GM19468 (cell line): ENCODE data around the gene ZNF260.
A peak's percentile ranks its signal among the peaks of the same experiment; 100 is the strongest.
"Not testable (repeated sequence)": the region's sequence is repeated elsewhere in the genome, so short reads cannot be mapped to it uniquely, and the experiment has no call there.

Source experiments
- ATAC-seq: cut with Tn5 transposase; IDR thresholded peaks from one replicate; pipeline ENCODE4 v1.9.1; 2021; ENCODE audit warnings: mild to moderate bottlenecking, moderate library complexity, moderate number of reproducible peaks; ENCODE audit not compliant: unreplicated experiment; ENCODE audit errors: extremely low read depth

The ZNF260 gene

DNA sequence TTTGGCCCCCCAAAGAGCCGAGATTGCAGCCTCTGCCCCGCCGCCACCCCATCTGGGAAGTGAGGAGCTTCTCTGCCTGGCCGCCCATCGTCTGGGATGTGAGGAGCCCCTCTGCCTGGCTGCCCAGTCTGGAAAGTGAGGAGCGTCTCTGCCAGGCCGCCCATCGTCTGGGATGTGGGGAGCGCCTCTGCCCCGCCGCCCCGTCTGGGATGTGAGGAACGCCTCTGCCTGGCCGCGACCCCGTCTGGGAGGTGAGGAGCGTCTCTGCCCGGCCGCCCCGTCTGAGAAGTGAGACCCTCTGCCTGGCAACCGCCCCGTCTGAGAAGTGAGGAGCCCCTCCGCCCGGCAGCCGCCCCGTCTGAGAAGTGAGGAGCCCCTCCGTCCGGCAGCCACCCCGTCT is 37.2 kb downstream of the ZNF260 start:
- ATAC-seq, result not testable (repeated sequence)

- ATAC-seq, result no peak
Observed at GRCh38 chr19:36489920-36490415, 38.1 kb downstream of the ZNF260 start.

DNA sequence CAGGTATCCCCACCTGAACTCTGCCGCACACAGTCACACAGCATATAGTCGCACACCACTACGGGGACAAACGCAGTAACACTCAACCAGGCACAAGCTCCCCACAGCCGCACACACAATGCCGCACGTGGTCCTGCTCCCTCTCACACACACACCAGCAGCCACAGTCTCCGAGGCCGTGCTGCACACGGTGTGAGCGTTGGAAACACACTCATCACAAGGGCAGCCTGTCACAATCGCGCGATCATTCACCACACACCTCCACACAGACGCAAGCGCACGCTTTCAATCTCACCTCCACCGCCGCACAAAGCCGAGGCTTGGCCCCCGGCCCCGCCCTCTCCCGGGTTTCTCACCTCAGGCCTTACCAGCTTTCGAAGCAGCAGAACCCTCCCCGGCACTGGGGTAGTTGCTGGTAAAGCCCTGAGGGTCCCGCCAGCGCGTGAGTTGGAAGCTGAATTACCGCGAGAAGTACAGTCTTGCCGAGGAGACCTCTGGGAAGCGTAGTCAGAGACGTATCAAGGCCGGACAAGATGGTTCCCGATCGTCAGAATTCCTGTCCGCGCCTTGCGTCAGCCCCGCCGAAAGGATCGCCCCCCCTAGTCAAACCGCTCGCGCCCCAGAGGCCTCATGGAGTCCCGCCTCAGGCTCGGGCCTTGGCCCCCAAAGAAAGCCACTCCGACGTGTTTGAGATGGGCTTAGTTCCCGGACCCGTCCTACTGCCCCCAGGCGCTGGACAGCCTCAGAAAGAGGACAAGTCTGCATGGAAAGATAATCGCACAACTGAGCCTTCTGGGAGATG is 38.8 kb downstream of the ZNF260 start, which contains the start of gene ZNF566:
TSS of gene ZNF566 (minus strand) at position 444 of the 802 bp plus-strand sequence. CDS start 13,004 bp downstream, outside the sequence.
- ATAC-seq, result peak; percentile 85

GRCh38 chr19:36488846-36489117 is 39.3 kb downstream of the ZNF260 start:
- ATAC-seq, result no peak

- no peak for ATAC-seq
Observed at GRCh38 chr19:36488118-36488845, 39.8 kb downstream of the ZNF260 start.

- ATAC-seq, result no peak
Observed at GRCh38 chr19:36483653-36484052, 44.4 kb downstream of the ZNF260 start.

- ATAC-seq, result no peak
Observed at GRCh38 chr19:36482876-36483275, 45.2 kb downstream of the ZNF260 start.
